A172 (cell line): Measurements from ENCODE around the gene PSAT1. TPM values are rescaled to one million over a fixed set of nuclear protein-coding genes. Genes with fewer than 3 reads are reported as not detected.

ENCODE experiments used
- DNase-seq: peaks from one replicate; pipeline ENCODE4 v3.0.0-alpha.2; 2015; ENCODE audit warnings: low spot score
- total RNA-seq: library from RNA; depleted of rRNA; stranded (reverse); fragments of >200 nt; shearing (Covaris generic); gene quantifications from 2 replicates; pipeline ENCODE4 v1.2.3, GENCODE V29; 2014

Gene PSAT1
- total RNA-seq, 1 experiment from 2014 or later: 182 TPM

GRCh38 chr9:78316166-78316892 is 19.4 kb downstream of the PSAT1 start:
- DNase-seq: no peak

GRCh38 chr9:78319197-78320029 is 22.5 kb downstream of the PSAT1 start:
- no peak for DNase-seq

DNA sequence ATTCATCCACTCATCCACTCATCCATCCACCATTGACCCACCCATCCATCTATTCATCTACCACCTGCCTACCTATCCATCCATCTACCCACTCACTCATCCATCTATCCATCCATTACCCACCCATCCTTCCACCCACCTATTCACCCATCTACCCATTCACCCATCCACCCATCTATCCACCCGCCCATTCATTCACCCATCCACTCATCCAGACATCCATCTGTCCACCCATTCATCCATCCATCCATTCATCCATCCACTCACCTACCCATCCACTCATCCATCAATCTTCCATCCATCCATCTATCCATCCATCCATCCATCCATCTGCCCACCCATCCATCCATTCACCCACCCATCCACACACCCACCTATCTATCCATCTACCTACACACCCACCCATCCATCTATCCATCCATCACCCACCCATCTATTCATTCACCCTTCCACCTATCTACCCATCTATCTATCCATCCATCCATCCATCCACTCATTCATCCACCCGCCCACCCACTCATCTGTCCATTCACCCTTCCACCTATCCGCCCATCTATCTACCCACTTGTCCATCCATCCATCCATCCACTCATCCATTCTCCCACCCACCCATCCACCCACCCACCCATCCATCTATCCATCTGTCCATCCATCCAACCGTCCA is 23.2 kb downstream of the PSAT1 start:
- DNase-seq: no peak

DNA sequence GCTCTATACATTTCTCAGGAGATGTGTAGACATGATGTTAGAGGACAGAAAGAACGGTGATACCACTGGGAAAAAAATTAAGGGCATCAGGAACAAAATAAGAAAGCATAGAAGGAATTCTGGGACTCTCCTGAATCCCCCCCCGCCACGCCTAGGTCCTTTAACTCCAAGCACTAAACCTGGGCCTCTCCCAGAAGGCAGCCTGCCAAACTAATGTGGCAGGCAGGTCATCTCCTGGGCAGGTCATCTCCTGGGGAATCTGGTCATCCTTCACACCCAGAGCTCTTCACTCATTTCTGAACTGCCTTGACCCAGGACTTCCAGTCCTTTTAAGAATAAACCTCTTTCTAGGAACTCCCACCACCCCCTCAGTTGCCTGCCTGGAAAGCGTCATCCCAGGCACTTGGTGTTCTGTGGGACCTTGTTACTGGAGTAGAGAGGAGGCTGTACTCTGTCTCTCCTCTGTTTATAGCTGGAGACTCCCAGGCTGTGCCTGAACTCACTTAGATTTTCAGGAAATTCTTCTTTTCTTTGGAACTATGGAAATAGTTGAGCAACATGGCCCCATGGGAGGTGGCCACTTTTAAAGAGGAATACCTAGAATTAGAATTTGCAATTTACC is 24.1 kb downstream of the PSAT1 start:
- DNase-seq: no peak

DNA sequence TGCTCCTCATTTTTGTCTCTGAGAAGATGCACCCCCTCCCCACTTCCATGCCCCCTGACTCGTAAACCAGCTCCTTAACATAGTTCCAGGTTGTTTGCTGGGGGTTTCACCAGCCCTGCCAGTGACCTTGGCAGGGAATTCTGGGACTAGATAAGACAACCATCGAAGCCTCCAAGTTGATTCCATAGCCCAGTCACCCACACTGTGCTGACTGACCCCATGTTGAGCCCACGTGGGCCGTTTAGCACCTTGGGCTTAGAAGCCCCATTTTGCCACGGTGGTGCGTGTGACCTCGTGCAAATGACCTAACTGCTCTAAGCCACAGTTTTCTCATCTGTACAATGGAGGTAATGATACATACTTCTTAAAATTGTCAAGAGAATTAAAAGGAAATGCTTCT is 24.6 kb downstream of the PSAT1 start:
- no peak for DNase-seq

GRCh38 chr9:78324068-78324650 is 27.2 kb downstream of the PSAT1 start:
- DNase-seq: no peak

GRCh38 chr9:78324682-78325081 is 27.8 kb downstream of the PSAT1 start:
- DNase-seq: no peak

DNA sequence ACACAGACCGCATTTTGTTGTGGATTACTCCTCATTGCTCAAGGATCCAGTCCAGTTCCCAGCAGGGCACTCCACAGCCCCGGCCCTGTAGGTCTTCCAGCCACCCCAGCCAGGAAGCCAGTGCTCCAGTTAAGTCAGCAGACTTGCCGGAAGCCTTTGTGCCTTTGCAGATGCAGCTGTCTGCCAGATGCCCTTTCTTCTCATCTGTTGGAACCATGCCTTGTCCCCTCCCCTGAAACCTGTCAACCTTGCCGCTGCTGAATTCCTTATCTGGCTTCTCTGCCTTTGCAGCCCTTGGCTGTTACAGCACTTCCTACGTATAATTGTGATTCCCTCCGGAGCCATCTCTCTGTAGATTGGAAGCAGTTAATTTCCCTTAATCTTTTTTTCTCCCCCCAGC is 28.4 kb downstream of the PSAT1 start:
- peak; percentile 25 for DNase-seq

- no peak for DNase-seq
These were observed 29.0 kb downstream of the PSAT1 start for GRCh38 chr9:78325846-78326360.

- no peak for DNase-seq
These were observed 29.6 kb downstream of the PSAT1 start for GRCh38 chr9:78326564-78326963.

- no peak for DNase-seq
These were observed 35.5 kb downstream of the PSAT1 start for GRCh38 chr9:78332381-78332780.

DNA sequence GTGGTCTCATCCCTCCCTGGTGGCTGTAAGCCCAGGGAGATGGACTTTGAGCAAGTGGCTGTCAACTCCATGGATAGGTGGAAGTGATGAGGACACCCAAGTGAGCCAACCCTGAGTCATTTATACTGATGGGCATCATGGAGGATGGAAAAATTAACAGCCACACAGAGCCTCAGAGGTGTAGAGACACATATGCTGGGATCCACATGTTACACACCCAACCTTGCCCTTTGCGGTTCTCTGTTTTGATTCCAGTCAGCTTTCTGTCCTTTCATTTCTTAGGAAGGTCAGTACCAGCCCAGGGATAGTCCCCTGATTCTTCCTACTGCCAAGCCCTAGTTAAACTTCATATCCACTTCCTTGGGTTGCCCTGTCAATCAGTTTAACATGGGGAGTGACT is 51.9 kb downstream of the PSAT1 start:
- DNase-seq: no peak

GRCh38 chr9:78351816-78352215 is 54.9 kb downstream of the PSAT1 start:
- DNase-seq: no peak

GRCh38 chr9:78354324-78354973 is 57.5 kb downstream of the PSAT1 start:
- DNase-seq: no peak

DNA sequence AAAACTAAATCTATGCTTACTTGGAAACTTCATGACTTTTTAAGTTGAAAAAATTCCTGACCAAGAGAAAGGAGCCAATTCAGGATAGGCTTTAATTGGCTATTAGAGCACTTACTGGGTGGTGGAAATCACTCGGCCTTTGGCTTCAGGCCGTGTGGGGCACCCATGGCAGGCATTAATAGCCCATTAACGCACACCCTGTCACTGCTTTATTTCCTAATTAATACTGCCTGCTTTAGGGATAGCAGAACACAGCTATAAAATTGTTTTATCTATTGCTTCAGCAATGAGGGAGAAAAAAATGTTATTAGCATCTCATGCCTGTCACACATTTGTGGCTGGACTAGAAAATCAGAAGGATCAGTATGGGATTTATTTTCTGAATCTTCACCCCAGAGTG is 58.1 kb downstream of the PSAT1 start:
- DNase-seq: no peak

- no peak for DNase-seq
These were observed 59.7 kb downstream of the PSAT1 start for GRCh38 chr9:78356634-78357033.

- no peak for DNase-seq
These were observed 60.4 kb downstream of the PSAT1 start for GRCh38 chr9:78357165-78357873.

GRCh38 chr9:78358329-78359051 is 61.6 kb downstream of the PSAT1 start:
- DNase-seq: no peak

DNA sequence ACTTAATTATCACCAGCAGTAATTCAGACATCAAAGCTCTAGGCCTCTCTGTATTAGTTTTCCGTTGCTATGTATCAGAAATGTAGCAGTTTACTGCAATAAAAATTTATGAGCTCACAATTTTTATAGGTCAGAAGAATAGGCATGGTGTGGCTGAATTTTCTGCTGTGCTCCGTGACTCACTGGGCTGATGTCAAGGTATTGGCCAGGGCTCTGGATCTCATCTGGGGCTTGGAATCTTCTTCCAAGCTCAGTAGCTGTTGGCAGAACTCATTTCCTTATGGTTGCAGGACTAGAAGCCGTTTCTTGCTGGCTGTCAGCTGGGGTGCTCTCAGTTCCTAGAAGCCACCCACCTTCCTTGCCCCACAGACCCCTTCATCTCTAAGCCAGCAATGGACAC is 66.3 kb downstream of the PSAT1 start:
- no peak for DNase-seq
